ENCODE data around the gene IGF2BP1.

Gene IGF2BP1

DNA sequence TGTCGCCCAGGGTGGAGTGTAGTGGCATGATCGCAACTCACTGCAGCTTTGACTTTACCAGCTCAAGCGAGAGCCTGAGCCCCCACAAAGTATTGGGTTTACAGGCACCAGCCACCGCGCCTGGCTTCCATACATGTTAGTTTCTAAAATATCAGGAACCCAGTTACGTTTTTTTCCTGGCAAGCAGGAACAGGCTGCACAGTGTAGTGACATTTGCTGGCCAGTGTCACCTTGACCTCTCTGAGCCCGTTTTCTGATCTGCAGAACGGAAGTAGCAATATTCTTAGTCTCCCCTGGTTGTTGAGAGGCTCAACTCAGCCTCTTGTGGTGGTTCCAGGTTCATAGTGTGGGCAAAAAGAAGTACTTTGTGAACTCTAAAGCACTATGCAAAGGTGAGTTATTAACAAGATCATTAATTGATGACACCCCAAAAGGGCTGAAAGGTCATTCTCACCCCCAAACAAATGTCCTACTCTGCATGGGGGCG is 15.6 kb downstream of the IGF2BP1 start:
- no peak overlapping the region for H3K4me3 ChIP-seq (ENCODE audit: low read depth in 1 of 2, low read length in 2 of 2)
- DNase-seq, result no peak
- H3K4me2 ChIP-seq (ENCODE audit: insufficient read depth, low read length), result no peak overlapping the region
- peaks cover 18% of the 10 kb centered on the region for H3K27me3 ChIP-seq (ENCODE audit: insufficient read depth, low read length, poor library complexity)
- no peaks in the 10 kb centered on the region for H3K4me1 ChIP-seq (ENCODE audit: insufficient read depth, low read length)
- H3K36me3 ChIP-seq (ENCODE audit: insufficient read depth, low read length), result no peaks in the 10 kb centered on the region
- H3K27ac ChIP-seq (ENCODE audit: low read length), result no peak overlapping the region
- no peak overlapping the region for H2AFZ ChIP-seq (ENCODE audit: low read depth, low read length)
- no peaks in the 10 kb centered on the region for H3K79me2 ChIP-seq (ENCODE audit: insufficient read depth, low read length)
- no peaks in the 10 kb centered on the region for H4K20me1 ChIP-seq (ENCODE audit: insufficient read depth, low read length)
- H3K9me3 ChIP-seq (ENCODE audit: insufficient read depth, low read length, severe bottlenecking), result no peaks in the 10 kb centered on the region
- TF ChIP-seq, protein P1, sequence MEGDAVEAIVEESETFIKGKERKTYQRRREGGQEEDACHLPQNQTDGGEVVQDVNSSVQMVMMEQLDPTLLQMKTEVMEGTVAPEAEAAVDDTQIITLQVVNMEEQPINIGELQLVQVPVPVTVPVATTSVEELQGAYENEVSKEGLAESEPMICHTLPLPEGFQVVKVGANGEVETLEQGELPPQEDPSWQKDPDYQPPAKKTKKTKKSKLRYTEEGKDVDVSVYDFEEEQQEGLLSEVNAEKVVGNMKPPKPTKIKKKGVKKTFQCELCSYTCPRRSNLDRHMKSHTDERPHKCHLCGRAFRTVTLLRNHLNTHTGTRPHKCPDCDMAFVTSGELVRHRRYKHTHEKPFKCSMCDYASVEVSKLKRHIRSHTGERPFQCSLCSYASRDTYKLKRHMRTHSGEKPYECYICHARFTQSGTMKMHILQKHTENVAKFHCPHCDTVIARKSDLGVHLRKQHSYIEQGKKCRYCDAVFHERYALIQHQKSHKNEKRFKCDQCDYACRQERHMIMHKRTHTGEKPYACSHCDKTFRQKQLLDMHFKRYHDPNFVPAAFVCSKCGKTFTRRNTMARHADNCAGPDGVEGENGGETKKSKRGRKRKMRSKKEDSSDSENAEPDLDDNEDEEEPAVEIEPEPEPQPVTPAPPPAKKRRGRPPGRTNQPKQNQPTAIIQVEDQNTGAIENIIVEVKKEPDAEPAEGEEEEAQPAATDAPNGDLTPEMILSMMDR (IDR thresholded peaks at IDR 0.05; ENCODE audit: borderline replicate concordance, extremely low read depth, low read length, poor library complexity, severe bottlenecking), result no peak
- no peak for TF ChIP-seq EZH2 (IDR thresholded peaks at IDR 0.05; ENCODE audit: borderline replicate concordance, low read depth, low read length, severe bottlenecking)
- ATAC-seq (ENCODE audit: insufficient read depth, low read depth), result no peak
- H3K9ac ChIP-seq (ENCODE audit: low read depth, low read length), result no peak overlapping the region

DNA sequence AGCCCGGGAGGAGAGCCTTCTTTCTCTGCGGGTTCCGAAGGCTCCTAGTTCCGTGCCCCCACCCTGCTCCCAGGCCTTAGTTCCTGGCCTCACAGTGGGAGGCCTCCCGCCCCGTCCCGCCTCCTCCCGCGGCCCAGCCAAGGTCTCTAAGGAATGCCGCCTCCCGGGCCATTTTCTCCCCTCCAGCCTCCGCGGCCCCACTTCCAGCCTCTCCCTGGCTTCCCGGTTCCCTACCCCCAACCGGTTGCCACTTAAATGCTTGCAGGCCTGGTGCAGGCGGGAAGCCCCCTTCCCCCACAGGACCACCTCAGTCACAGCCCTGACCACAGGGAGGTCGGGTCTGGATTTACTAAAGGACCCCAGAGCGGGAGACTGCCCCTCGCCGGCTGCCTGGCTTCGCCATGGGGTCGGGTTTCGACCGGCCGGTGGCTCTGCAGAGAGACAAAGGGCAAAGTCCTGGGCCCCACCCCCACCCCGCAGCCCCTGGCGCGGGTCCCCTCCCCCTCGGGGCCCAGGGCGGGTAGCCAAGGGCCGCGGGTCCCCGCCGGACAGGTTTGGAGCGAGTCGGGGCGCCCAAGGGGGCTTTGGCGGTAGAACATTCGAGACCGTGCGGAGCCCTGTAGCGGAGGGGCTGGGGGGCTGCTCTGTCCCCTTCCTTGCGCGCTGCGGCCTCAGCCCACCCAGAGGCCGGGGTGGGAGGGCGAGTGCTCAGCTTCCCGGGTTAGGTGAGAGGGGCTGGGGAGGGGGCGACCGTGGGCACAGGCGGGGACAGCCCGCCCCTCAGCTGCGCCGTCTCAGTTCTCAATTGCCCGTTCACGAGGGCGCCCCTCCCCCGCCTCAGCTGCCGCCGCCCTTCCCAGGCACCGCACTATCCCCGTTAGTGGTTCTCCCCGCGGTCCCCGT is 16.4 kb downstream of the IGF2BP1 start:
- H3K9ac ChIP-seq (ENCODE audit: low read depth, low read length), result no peak overlapping the region
- H3K4me2 ChIP-seq (ENCODE audit: insufficient read depth, low read length), result no peak overlapping the region
- TF ChIP-seq, protein P1 (IDR thresholded peaks at IDR 0.05; ENCODE audit: borderline replicate concordance, extremely low read depth, low read length, poor library complexity, severe bottlenecking), result no peak
- no peak for TF ChIP-seq EZH2 (IDR thresholded peaks at IDR 0.05; ENCODE audit: borderline replicate concordance, low read depth, low read length, severe bottlenecking)
- no peaks in the 10 kb centered on the region for H3K4me1 ChIP-seq (ENCODE audit: insufficient read depth, low read length)
- H2AFZ ChIP-seq (ENCODE audit: low read depth, low read length), result no peak overlapping the region
- H3K36me3 ChIP-seq (ENCODE audit: insufficient read depth, low read length), result no peaks in the 10 kb centered on the region
- no peaks in the 10 kb centered on the region for H3K9me3 ChIP-seq (ENCODE audit: insufficient read depth, low read length, severe bottlenecking)
- ATAC-seq (ENCODE audit: insufficient read depth, low read depth) (no peak), DNase-seq (no peak)
- H3K79me2 ChIP-seq (ENCODE audit: insufficient read depth, low read length), result no peaks in the 10 kb centered on the region
- H3K27ac ChIP-seq (ENCODE audit: low read length), result no peak overlapping the region
- no peaks in the 10 kb centered on the region for H4K20me1 ChIP-seq (ENCODE audit: insufficient read depth, low read length)
- H3K4me3 ChIP-seq (ENCODE audit: low read depth in 1 of 2, low read length in 2 of 2), result no peak overlapping the region
- peaks cover 15% of the 10 kb centered on the region for H3K27me3 ChIP-seq (ENCODE audit: insufficient read depth, low read length, poor library complexity)

GRCh38 chr17:49015179-49015923 is 18.2 kb downstream of the IGF2BP1 start:
- Histone ChIP-seq H3K4me3 (ENCODE audit: low read depth in 1 of 2, low read length in 2 of 2) (no peak overlapping the region), H3K9ac (ENCODE audit: low read depth, low read length) (no peak overlapping the region), H3K9me3 (ENCODE audit: insufficient read depth, low read length, severe bottlenecking) (no peaks in the 10 kb centered on the region), H2AFZ (ENCODE audit: low read depth, low read length) (no peak overlapping the region), H3K4me2 (ENCODE audit: insufficient read depth, low read length) (no peak overlapping the region), H4K20me1 (ENCODE audit: insufficient read depth, low read length) (no peaks in the 10 kb centered on the region), H3K27me3 (ENCODE audit: insufficient read depth, low read length, poor library complexity) (peaks cover 13% of the 10 kb centered on the region), H3K27ac (ENCODE audit: low read length) (no peak overlapping the region), H3K36me3 (ENCODE audit: insufficient read depth, low read length) (no peaks in the 10 kb centered on the region), H3K4me1 (ENCODE audit: insufficient read depth, low read length) (no peaks in the 10 kb centered on the region), H3K79me2 (ENCODE audit: insufficient read depth, low read length) (no peaks in the 10 kb centered on the region)
- TF ChIP-seq, protein P1 (IDR thresholded peaks at IDR 0.05; ENCODE audit: borderline replicate concordance, extremely low read depth, low read length, poor library complexity, severe bottlenecking), result no peak
- no peak for TF ChIP-seq EZH2 (IDR thresholded peaks at IDR 0.05; ENCODE audit: borderline replicate concordance, low read depth, low read length, severe bottlenecking)
- ATAC-seq (ENCODE audit: insufficient read depth, low read depth), result no peak
- no peak for DNase-seq
